HS-5 (cell line): Measurements from ENCODE around the gene MC4R.
A peak's percentile ranks its signal among the peaks of the same experiment; 100 is the strongest.
"Not testable (repeated sequence)": the region's sequence is repeated elsewhere in the genome, so short reads cannot be mapped to it uniquely, and the experiment has no call there.

ENCODE experiments used
- DNase-seq: peaks from one replicate; pipeline ENCODE4 v3.0.0-alpha.2; 2012; ENCODE audit warnings: low read depth

MC4R gene

GRCh38 chr18:60372596-60372995, at the start of gene MC4R:
Gene MC4R (minus strand): TSS chr18:60372775. CDS start chr18:60372349, 426 bp downstream.
- no peak for DNase-seq

DNA sequence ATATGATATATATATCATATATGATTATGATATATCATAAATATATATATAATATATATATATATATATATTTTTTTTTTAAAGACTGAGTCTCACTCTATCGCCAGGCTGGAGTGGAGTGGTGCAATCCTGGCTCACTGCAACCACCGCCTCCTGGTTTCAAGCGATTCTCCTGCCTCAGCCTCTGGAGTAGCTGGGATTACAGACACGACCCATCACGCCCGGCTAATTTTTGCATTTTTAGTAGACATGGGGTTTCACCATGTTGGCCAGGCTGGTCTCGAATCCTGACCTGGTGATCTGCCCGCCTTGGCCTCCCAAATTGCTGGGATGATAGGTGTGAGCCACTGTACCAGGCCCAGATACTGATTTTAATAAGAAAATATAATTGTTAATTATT, 49.7 kb upstream of the MC4R start:
- not testable (repeated sequence) for DNase-seq

DNA sequence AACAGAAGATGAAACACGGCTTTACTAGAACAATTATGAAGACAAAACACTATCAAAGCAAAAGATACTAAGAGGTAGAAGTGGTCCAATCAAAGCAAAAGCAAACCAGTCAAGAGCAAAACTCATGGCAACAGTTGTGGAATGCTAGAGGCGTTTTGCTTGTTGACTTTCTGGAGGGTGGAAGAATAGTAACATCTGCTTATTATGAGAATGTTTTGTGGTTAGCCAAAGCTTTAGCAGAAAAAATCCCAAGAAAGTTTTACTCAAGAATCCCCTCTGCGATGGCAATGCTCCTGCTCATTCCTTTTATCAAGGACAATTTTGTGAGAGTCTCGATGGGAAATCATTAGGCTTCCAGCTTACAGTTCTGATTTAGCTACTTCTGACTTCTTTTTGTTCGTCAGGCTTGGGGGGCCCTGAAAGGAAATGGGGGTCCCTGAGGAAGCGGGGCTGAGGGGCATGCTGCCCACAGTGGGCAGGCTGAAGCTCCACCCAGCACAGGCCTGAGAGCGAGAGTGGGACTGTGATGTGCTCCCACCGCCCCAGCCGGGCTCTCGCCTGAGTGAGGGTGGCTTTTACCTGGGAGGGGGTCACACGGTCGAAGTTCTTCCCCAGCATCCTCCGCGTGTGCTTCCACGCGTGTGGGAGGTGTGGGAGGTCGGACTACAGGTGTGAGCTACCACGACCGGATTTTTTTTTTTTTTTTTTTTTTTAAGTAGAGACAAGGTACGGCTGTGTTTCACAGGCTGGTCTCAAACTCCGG, 49.0 kb upstream of the MC4R start:
- DNase-seq, result no peak

- no peak for DNase-seq
These were observed 45.4 kb upstream of the MC4R start for GRCh38 chr18:60417946-60418345.

- no peak for DNase-seq
These were observed 41.5 kb upstream of the MC4R start for GRCh38 chr18:60413944-60414547.

DNA sequence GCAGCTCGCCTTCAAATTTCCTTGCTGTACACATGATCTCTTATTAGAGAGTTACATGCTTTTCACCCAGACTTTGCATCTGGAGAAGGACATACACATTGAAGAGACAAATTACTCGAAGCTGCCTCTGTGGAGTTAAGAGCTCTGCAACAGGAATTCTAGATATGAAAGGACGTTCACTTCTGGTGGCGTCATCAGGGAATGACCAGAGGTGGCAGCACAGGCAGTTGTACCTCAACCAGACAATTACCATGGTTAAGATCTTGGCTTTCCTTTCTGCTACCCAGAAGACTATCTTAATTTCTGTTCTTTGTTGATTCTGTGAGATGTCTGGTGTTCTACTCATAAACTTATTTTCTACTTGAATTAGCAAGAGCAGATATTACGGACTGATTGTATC, 39.1 kb upstream of the MC4R start:
- DNase-seq, result no peak

DNA sequence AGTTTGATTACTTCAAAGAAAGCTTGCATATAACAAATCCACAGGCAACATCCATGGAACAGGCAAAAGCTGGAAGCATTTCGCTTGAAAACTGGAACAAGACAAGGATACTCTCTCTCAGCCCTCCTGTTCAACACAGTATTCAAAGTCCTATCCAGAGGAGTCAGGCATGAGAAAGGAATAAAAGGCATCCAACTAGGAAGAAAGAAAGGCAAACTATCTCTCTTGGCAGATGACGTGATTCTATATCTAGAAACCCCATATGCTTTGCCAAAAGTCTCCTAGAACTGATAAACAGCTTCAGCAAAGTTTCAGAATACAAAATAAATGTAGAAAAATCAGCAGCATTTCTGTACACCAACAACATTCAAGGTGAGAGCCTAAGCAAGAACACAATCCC, 34.1 kb upstream of the MC4R start:
- no peak for DNase-seq

DNA sequence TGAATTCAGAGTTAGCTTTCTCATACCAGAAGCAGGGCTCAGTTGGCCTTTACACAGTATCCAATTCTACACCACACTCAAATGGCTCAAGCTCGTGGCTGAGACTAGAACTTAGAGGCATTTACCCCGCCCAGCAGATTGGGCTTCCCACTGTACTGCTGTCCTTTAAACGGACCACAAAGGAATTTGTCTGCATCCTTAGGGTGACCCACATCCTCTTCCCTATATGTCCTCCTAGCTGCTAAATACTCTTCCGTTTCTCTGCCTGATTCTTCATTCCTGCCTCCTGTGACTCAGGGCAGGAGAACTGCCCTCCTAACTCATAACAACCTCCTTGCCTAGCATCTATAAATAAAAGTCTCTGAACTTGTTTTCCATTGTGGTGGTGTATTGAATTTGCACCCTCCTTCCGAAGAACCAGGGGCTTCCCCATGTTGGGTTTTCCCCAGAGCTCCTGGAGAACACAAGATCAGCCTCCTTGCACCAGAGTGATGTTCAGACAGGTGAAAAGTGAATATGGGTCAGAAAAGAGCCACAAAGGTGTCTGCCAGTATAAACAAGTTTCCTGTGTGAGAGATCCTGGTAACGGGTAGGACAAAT, 32.0 kb upstream of the MC4R start:
- no peak for DNase-seq

GRCh38 chr18:60401346-60401745, 28.8 kb upstream of the MC4R start:
- no peak for DNase-seq

DNA sequence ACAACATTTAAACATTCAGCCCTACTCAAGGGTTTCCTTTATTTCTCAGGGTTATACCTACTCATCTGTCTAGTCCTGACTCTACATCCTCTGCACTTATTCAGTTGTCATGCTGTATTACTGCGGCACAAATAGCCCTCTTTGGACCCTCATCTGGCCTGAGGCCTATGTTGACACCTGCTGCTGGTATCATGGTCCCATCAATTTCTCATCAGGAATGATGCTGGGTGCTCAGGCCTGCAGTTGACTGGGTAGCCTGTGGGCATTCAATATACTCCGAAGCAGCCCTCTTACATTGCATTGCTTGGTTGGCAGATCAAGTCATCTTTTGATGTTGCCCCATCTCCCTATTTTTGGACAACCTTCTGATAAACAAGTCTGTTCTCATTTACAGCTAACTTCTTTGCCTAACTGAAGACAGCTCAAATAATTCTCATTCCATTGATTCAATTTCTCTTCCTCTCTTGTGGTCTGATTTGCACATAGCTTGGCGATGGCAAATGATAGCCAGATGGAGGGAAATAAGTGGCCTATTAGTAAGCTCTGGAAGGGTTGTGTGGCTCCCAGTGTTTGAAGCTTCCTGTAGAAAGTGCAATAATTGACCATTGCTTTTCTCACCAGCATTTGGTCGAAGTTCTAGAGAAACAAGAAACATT, 19.1 kb upstream of the MC4R start:
- peak; percentile 57 for DNase-seq

DNA sequence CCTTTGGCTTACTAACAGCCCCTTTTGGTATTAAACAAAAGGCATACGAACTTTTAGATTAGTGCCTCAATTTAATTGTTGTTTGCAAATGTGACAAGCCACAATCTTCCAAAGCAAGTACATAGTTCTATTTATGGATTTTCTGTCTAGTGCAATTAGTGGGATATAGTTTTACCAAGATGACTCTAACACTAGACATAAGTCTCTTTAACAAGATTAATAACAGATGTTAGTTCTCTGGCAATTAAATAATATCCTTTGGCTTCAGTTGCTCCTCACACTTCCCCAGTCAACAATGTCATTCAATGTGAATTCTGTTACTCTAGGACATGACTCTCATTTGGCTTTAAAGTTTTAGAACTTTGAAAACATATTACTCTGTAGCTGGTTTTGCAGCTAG, 16.7 kb upstream of the MC4R start:
- no peak for DNase-seq

- no peak for DNase-seq
These were observed 13.1 kb upstream of the MC4R start for GRCh38 chr18:60385693-60386092.

DNA sequence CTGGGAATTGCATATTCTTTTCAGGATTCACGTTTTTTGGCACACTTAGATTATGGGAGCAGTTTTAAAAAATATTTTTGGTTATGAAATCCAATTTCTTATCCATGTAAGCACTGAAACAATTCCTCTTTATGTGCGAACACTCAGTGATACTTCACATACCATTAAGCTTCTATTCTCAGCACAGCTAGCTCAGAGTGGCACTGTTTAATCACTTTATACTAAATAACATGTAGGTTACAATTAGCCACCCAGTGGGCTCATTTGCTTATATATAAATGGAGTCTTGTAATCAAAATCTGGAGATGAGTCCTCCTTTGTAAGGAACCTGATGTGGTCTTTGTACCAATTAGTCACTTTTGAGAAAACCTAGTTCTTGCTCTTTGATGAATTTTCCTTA, 11.3 kb upstream of the MC4R start:
- DNase-seq, result no peak

DNA sequence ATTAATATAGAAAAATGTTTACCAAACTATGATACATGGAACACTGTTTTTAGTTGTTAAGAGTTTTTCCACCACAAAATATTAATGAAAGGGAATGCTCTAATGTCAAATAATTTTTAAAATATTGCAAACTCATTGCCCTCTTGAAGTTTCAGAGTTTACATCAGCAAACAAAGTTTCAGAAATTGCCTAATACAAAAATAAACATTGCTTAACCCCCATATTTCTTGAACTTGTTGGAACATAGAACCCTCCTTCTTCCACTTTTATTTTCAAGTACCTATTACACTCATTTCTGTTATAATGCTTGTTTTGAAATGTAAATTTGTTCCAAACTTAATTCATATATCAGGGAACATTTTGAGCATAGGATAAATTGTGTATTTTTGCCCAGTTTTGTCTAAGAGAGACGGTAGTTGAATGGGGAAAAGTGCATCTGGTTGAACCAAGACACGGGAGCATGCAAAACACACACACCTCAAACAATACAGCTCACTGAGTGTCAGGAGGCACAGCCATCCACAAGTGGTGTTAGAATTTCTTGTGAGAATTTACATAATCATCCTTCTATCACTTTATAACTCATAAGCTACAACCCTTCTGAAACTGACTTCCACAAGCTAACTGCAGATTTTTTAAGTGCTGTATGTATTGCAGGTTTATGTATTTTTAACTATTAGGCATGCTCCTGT, 5.3 kb upstream of the MC4R start:
- DNase-seq, result no peak

GRCh38 chr18:60372132-60372531, 443 bp downstream of the MC4R start:
- no peak for DNase-seq

DNA sequence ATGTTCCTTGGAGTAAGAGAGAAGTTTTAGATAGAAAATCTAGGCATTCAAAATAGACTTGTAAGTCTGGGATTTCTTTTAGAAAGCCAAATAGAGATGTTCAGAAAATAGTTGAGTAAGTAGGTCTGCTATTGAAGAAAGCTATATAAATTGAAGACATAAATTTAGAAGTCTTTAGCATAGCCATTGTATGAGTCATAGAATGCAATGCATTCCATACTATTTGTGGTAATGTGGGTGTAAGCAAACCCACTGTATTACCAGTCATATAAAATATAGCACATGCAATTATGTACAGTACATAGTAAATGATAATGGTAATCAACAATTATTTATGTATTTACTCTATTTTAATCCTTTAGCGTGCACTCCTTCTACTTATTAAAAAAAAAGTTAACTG, 14.1 kb downstream of the MC4R start:
- DNase-seq, result peak; percentile 58

GRCh38 chr18:60350941-60351340, 21.6 kb downstream of the MC4R start:
- peak; percentile 11 for DNase-seq

DNA sequence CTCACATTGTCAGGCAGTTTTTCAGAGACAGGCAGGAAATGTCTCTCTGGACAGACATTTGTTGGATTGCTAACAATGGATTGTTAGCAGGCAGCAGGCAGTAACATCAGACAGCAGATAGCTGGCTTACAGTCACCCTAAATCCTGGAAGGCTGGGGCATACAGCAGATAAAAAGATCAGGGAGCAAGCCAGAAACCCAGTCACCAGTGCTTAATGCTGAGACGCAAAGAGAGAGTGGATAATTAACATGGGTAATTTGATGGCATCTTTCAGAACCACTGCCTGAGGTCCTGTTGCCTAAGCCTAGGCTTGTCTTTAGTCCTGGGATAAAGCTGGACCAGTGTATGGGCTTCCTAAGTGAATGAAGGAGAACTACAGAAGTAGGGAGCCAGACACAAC, 22.4 kb downstream of the MC4R start:
- no peak for DNase-seq

- no peak for DNase-seq
These were observed 25.0 kb downstream of the MC4R start for GRCh38 chr18:60347526-60348045.

DNA sequence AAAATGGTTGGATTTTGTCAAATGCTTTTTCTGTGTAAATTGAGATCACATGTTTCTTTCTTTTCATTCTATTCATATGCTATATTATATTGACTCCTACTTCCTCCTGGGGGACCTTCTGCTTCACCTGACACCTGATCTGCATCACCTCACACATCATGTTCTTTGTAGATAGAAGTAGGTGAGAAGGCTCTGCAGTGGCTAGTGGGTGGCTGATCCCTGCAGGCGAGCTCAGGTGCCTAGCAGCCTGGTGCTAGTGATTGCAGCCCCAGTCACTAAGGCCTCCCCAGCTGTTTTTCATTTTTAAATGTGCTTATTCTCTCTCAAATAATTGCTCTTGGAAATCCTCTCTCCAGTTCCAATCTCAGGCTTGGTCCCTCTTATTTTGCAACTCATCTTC, 33.6 kb downstream of the MC4R start:
- DNase-seq, result no peak

DNA sequence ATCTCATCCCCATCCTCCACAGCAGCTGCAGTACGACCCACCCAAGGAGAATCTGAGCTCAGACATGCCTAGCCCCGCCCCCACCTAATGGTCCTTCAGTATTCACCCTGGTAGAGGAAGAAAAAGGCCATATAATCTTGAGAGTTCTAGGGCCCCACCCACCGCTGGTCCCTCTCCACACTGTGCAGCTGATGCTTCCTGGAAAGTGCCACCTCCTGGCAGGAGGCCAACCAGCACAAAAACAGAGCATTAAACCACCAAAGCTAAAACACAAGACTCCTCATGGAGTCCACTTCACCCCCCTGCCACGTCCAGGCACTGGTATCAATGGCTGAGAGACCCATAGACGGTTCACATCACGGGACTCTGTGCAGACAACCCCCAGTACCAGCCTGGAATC, 40.7 kb downstream of the MC4R start:
- DNase-seq, result no peak

GRCh38 chr18:60329131-60329530, 43.4 kb downstream of the MC4R start:
- DNase-seq, result no peak
